K562 treated with DMSO at 1 percent for 48 hours (cell line): ENCODE results near the gene VWA3B. TPM values are rescaled to one million over a fixed set of nuclear protein-coding genes. Genes with fewer than 3 reads are reported as not detected.

Experiments
- total RNA-seq: library from RNA; unstranded; fragments of 300-600 nt; gene quantifications from 2 replicates; pipeline ENCODE4 v1.2.3, GENCODE V29; 2022; ENCODE audit warnings: low replicate concordance; ENCODE audit errors: extremely low read depth

Gene VWA3B, protein sequence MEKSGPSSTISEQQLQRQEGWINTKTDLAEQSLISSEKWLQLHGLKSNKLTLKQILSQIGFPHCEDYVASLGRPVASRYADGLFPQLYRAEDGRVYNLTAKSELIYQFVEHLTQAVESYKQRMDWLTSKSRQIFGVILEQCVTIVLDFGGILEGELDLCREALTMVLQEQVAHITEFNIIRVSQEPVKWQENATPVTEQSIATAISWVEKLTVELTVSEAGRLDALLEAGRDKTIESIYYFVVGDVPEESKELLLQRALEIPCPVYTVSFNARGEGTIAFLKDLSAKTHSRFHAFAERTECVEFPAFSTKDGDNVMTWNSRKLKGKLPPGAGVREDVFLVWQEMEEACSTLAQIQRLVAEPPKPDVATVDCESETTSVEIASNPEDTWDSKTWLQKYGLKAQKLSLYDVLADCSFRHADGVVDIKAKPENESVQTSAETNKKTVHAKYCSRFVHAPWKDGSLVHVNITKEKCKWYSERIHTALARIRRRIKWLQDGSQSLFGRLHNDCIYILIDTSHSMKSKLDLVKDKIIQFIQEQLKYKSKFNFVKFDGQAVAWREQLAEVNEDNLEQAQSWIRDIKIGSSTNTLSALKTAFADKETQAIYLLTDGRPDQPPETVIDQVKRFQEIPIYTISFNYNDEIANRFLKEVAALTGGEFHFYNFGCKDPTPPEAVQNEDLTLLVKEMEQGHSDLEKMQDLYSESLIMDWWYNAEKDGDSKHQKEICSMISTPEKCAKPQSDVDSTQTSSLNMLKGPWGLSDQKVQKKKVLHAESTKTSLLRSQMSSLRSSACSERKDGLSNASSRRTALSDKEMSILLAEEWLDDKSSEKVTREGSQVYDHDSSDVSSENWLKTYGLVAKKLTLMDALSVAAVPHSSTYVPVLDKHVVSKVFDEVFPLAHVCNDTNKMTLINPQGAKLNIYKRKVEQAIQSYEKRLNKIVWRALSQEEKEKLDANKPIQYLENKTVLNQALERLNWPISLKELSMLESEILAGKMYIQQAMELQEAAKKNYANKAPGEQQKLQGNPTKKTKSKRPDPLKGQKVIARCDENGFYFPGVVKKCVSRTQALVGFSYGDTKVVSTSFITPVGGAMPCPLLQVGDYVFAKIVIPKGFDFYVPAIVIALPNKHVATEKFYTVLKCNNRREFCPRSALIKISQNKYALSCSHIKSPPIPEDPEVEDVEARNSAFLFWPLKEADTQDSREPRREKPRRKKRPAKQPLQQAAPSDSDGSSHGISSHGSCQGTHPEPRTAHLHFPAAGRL (N-terminal part only)
- not detected in 2 replicates for total RNA-seq

DNA sequence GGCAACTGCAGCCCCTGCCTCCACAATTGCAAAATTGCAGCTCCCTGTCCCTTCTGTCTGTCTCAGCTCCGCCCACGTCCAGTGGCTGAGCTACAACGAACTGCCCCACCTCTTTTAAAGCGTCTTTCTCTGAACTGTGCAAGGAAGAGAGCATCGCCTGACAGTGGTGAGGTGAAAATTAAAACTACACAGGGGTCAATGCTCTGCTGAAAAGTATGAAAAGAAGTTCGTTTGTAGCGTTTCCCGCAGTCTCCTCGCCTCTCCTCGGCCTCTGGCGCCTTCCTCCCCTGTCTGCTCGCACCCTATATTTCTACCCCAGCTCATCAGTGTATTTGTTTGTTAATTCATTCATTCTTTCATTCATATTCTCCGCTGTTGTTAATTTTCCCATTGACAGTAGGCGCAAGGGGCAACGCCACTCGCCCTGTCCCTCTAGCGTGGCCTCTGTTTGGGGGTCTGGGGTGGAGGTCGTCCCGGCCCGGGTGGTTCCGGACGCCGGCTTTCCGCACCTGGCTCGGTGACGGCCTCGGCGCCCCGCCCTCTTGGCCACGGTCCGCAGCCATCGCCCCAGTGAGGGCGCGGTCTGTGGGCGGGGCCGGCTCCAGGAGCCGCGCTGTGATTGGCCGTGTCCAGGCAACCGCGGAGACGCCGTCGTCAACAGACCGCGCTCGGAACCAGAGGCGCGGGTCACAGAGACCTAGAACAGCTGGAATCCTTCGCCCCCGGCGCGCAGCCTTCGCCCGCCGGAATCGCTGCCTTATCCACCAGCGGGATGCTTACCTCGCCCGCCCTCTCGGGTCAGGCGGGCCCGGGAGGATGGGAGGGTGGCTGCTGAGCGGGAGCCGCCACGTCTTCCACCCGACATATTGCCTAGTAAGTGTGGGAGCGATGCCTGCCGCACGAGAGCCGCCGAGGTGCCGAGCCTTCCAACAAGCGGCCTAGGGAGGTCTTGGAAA, at the start of gene VWA3B:
VWA3B (plus strand) TSS at position 677 of the 956 bp plus-strand sequence. CDS start 5,926 bp downstream, outside the sequence.

DNA sequence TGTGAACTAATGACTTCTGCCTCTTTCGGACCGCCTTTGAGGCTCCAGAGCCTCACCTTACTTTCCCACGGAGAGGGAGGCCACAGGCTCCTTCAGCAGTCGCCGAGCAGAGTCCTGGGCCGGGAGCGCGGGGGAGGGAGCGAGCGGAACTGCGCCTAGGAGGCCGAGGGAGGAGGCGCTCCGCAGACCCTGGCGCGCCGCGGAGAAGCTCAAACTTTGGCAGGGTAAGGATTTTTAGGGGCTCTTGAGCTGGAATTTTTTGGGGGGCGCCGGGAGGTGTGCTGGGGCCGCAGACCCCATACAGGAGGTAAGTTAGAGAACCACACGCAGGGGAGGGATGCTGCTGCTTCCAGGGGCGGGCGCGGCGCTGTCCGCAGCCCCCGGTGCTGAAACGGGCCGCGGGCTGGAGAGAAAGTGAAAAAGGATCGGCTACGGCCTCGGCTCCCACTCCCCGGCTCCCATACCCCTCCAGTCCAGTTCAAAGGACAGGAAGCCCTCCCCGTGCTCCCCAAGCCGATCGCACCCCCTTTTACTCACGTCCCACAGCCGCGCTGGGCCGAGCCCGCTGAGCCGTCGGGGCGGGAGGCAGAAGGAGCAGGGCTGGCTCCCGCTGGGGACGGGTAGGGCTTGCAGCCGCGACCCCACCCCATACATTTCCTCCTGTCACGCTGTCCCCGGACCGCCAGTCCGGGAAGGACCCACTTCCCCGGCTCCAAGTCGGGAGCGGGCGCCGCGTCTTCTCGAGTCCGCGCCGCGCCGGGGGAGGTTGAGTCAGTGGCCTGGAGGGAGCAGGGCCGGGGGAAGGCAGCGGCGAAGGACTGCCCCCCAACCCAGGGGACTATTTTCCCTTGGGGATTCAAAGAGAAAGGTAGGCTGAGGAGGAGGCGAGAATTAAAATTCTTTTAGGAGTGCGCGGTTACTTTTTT, 259.6 kb downstream of the VWA3B start, which contains the start of gene CNGA3:
CNGA3 (plus strand) TSS at position 146 of the 926 bp plus-strand sequence. CDS start 23,520 bp downstream, outside the sequence.

Other genes starting within 250 kb of the VWA3B start
- gene TMEM131, start 91.2 kb upstream of the VWA3B start, total RNA-seq, result not detected in 2 replicates